Heart left ventricle (tissue), 16 donors: ENCODE results near the gene ZNF157. TPM values are rescaled to one million over a fixed set of nuclear protein-coding genes. Genes with fewer than 3 reads are reported as not detected.

Experiments
- ATAC-seq, 4 donors: fragments of 200-7000 bp; cut with Tn5 transposase; one replicate each; pipeline ENCODE4 v1.9.1; 2020 to 2022; ENCODE audit warnings: moderate library complexity in 4 of 4, mild to moderate bottlenecking in 3 of 4, moderate number of reproducible peaks in 1 of 4
- DNase-seq, 5 donors: peaks; one replicate each; pipeline ENCODE4 v3.0.0-alpha.2; 2020
- H3K27ac ChIP-seq, 12 donors: fragments of 200-600 bp; sonication (generic) in 4 of 12; one replicate each; pipeline versions ENCODE4 v1.5.0 to v1.8.0; 2016 to 2022; ENCODE audit warnings: mild to moderate bottlenecking in 2 of 12
- H3K27me3 ChIP-seq, 9 donors: fragments of 200-600 bp; sonication (generic) in 2 of 9; one replicate each; pipeline versions ENCODE4 v1.5.1 to v1.8.0; 2016 to 2022; ENCODE audit warnings: mild to moderate bottlenecking in 3 of 9
- H3K36me3 ChIP-seq, 9 donors: fragments of 200-600 bp; sonication (generic) in 2 of 9; one replicate each; pipeline versions ENCODE4 v1.5.0 to v1.8.0; 2018 to 2022; ENCODE audit warnings: mild to moderate bottlenecking in 2 of 9
- H3K4me1 ChIP-seq, 12 donors: fragments of 200-600 bp; sonication (generic) in 4 of 12; one replicate each; pipeline versions ENCODE4 v1.5.0 to v1.8.0; 2016 to 2022; ENCODE audit warnings: mild to moderate bottlenecking in 3 of 12
- H3K4me3 ChIP-seq, 12 donors: fragments of 200-600 bp; sonication (generic) in 4 of 12; one replicate each; pipeline versions ENCODE4 v1.5.0 to v1.8.0; 2017 to 2022; ENCODE audit warnings: mild to moderate bottlenecking in 9 of 12, moderate library complexity in 4 of 12
- H3K9me3 ChIP-seq, 12 donors: fragments of 200-600 bp; sonication (generic) in 4 of 12; one replicate each; pipeline versions ENCODE4 v1.5.0 to v1.8.0; 2016 to 2022; ENCODE audit warnings: mild to moderate bottlenecking in 1 of 12
- CTCF ChIP-seq, 12 donors: fragments of 200-600 bp; sonication (generic) in 4 of 12; IDR thresholded peaks; one replicate each; pipeline versions ENCODE4 v1.5.0 to v1.8.0; 2018 to 2022; ENCODE audit warnings: antibody characterized with exemption in 12 of 12, mild to moderate bottlenecking in 5 of 12
- POLR2A ChIP-seq, 2 donors: fragments of 450-650 bp; IDR thresholded peaks; one replicate each; pipeline ENCODE4 v1.6.1; 2017; ENCODE audit warnings: antibody characterized with exemption in 2 of 2, mild to moderate bottlenecking in 2 of 2, moderate library complexity in 2 of 2
- WGBS, 4 donors: extraction: QIAGEN DNeasy Blood & Tissue Kit in 2 of 4; methylation state at CpG; one replicate each; pipeline versions ENCODE4 v1.1.5 to v1.1.7; 2013 to 2018; 5-methylcytosine and 5-hydroxymethylcytosine counted together
- intact Hi-C, 10 donors: fragments of 100-400 bp; cut with DNase I; formaldehyde crosslinking; loops; one replicate each; pipeline versions ENCODE4 v1.11.1 to v1.14.2; 2022
- polyA plus RNA-seq, 2 donors: library from polyadenylated mRNA; stranded (reverse); fragments of 200-250 nt; gene quantifications; one replicate each; pipeline ENCODE4 v1.2.3, GENCODE V29; 2013
- total RNA-seq, 9 donors: library from RNA; depleted of rRNA in 2 of 9; stranded (reverse); fragments of >200 nt in 2 of 9; fragmentation: NEBNext Ultra II Directional in 3 of 9; extraction: Animal tissue kit (Norgen Biotek cat#: 25700) in 3 of 9; gene quantifications; one replicate each; pipeline versions ENCODE4 v1.1.0 to v1.2.4, GENCODE V29; 2016 to 2023
- donor health status: ischemic (EF 13 %, LVEDD 7.1; RV severe dilation, severe dysfunction).
- donor health status: healthy with polysubstance abuse.
- donor health status: DM: no; HTN: yes; CAD: no.
- donor health status: DM: no; HTN: no; CAD: no.
- donor health status: ischemic (EF 25% LVEDD 6.9; RV normal size, moderate dysfunction).
- donor health status: ischemic (EF 25% LVEDD 5.7; RV mildly dilated, moderate dysfunction).
- donor health status: healthy.
- donor health status: DM: yes; HTN: yes; CAD: no.
- donor health status: ischemic (EF 35%, LVEDD 5.7; RV mildly dilated, moderate dysfunction).
- donor health status: nonischemic (EF 11% LVEDD 7.7; RV severe dilation, severe dysfunction).
- donor health status: DM: yes; HTN: yes; CAD: no.
- donor health status: PGD.
- donor health status: ischemic (EF 29% LVEDD 5.4; RV normal size, mild dysfunction).
- donor health status: nonischemic (EF 23%, LVEDD 6.1; RV moderate dilation, normal function).

Gene ZNF157
- total and polyA plus RNA-seq, 11 donors, result 0.06 to 0.25 (median 0.16) TPM; not detected in 8

- Histone ChIP-seq H3K9me3 (peaks cover 0 to 6% (median 0%) of the 10 kb centered on the region in 12 donors), H3K36me3 (no peaks in the 10 kb centered on the region), H3K27ac (peak overlapping the region; percentile 39 to 91 (median 66)), H3K27me3 (peaks cover 0 to under 1% (median 0%) of the 10 kb centered on the region in 9 donors), H3K4me3 (peak overlapping the region in 10 of 12 donors; percentile 32 to 60 (median 46)), H3K4me1 (peaks cover 0 to 4% (median 0%) of the 10 kb centered on the region in 12 donors)
- DNase-seq, result peak; percentile 71 to 83 (median 81)
- intact Hi-C loops, result loop anchor here in 1 of 10 donors (10.0 kb wide), 1 partner anchor 163 kb away; no protein-coding TSS in a partner anchor
- TF ChIP-seq CTCF (IDR thresholded peaks at IDR 0.05), result peak in 5 of 12 donors; percentile 10 to 30 (median 12)
- TF ChIP-seq POLR2A (IDR thresholded peaks at IDR 0.05), result no peak
- 0 to 34% (median 15%) methylated on average over 13 of the region's 13 CpGs for WGBS, 4 donors
- peak; percentile 93 to 96 (median 96) for ATAC-seq
These were observed 8.6 kb upstream of the ZNF157 start for GRCh38 chrX:47361538-47362511.

GRCh38 chrX:47366041-47366722 is 4.2 kb upstream of the ZNF157 start:
- Histone ChIP-seq H3K4me1 (peaks cover 0 to 4% (median 0%) of the 10 kb centered on the region in 12 donors), H3K9me3 (peaks cover 0 to 6% (median 0%) of the 10 kb centered on the region in 12 donors), H3K27me3 (no peaks in the 10 kb centered on the region), H3K36me3 (no peaks in the 10 kb centered on the region), H3K4me3 (peak overlapping the region; percentile 3 to 65 (median 48)), H3K27ac (peak overlapping the region in 3 of 12 donors; percentile 16 to 53 (median 43))
- TF ChIP-seq CTCF (IDR thresholded peaks at IDR 0.05) (no peak), POLR2A (IDR thresholded peaks at IDR 0.05) (no peak)
- DNase-seq (peak; percentile 57 to 70 (median 67)), ATAC-seq (peak; percentile 65 to 78 (median 72))
- WGBS, 4 donors, result 6 to 48% (median 22%) methylated on average over 30 to 32 of the region's 32 CpGs
- intact Hi-C loops, result loop anchor here in 1 of 10 donors (10.0 kb wide), 1 partner anchor 159 kb away; no protein-coding TSS in a partner anchor

- 59 to 76% (median 68%) methylated on average over 5 of the region's 5 CpGs for WGBS, 4 donors
- intact Hi-C loops, result no loop called here
These were observed 2.8 kb downstream of the ZNF157 start for GRCh38 chrX:47373198-47373597.

More at GRCh38 chrX:47373198-47373597, 2.8 kb downstream of the ZNF157 start:
- Histone ChIP-seq H3K27ac (no peak overlapping the region), H3K9me3 (no peaks in the 10 kb centered on the region), H3K36me3 (no peaks in the 10 kb centered on the region), H3K27me3 (peaks cover 0 to 1% (median 0%) of the 10 kb centered on the region in 9 donors), H3K4me1 (no peaks in the 10 kb centered on the region), H3K4me3 (no peak overlapping the region)
- TF ChIP-seq CTCF (IDR thresholded peaks at IDR 0.05) (no peak), POLR2A (IDR thresholded peaks at IDR 0.05) (no peak)
- ATAC-seq, result no peak
- no peak for DNase-seq
